ENCODE results near the gene CLDN7.

- TF ChIP-seq EZH2 (IDR thresholded peaks at IDR 0.05; ENCODE audit: borderline replicate concordance) (no peak), EZH2phosphoT487 (IDR thresholded peaks at IDR 0.05; ENCODE audit: low read depth, severe bottlenecking, unreplicated experiment) (no peak)
- TF ChIP-seq, protein P1, sequence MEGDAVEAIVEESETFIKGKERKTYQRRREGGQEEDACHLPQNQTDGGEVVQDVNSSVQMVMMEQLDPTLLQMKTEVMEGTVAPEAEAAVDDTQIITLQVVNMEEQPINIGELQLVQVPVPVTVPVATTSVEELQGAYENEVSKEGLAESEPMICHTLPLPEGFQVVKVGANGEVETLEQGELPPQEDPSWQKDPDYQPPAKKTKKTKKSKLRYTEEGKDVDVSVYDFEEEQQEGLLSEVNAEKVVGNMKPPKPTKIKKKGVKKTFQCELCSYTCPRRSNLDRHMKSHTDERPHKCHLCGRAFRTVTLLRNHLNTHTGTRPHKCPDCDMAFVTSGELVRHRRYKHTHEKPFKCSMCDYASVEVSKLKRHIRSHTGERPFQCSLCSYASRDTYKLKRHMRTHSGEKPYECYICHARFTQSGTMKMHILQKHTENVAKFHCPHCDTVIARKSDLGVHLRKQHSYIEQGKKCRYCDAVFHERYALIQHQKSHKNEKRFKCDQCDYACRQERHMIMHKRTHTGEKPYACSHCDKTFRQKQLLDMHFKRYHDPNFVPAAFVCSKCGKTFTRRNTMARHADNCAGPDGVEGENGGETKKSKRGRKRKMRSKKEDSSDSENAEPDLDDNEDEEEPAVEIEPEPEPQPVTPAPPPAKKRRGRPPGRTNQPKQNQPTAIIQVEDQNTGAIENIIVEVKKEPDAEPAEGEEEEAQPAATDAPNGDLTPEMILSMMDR (IDR thresholded peaks at IDR 0.05; ENCODE audit: poor library complexity): no peak
These were observed 27.9 kb upstream of the CLDN7 start for GRCh38 chr17:7290166-7290565.
